ENCODE data around the gene AKT1S1. TPM values are rescaled to one million over a fixed set of nuclear protein-coding genes. Genes with fewer than 3 reads are reported as not detected.
A peak's percentile ranks its signal among the peaks of the same experiment; 100 is the strongest.

AKT1S1 gene
- total RNA-seq, 2 experiments from 2014 or later = 19.6 TPM

GRCh38 chr19:49861541-49862378, 15.4 kb downstream of the AKT1S1 start:
- ChIA-PET CTCF (no interaction called here), POLR2A (no interaction called here)
- intact Hi-C loops (cut with micrococcal nuclease) = no loop called here
- peaks cover 25% of the 10 kb centered on the region for H3K4me1 Mint-ChIP-seq (ENCODE audit: low read depth)
- H3K4me3 Mint-ChIP-seq = no peak overlapping the region
- H3K9me3 Mint-ChIP-seq = no peaks in the 10 kb centered on the region
- no peak for DNase-seq
- H3K27me3 Mint-ChIP-seq = no peaks in the 10 kb centered on the region
- H3K27ac Mint-ChIP-seq = no peak overlapping the region
- H3K36me3 Mint-ChIP-seq = peaks cover 53% of the 10 kb centered on the region

- H3K27me3 Mint-ChIP-seq = no peaks in the 10 kb centered on the region
- no peaks in the 10 kb centered on the region for H3K9me3 Mint-ChIP-seq
- H3K36me3 Mint-ChIP-seq = peaks cover 47% of the 10 kb centered on the region
- ChIA-PET CTCF (no interaction called here), POLR2A (no interaction called here)
- intact Hi-C loops (cut with micrococcal nuclease) = no loop called here
- H3K4me3 Mint-ChIP-seq = no peak overlapping the region
- peaks cover 18% of the 10 kb centered on the region for H3K4me1 Mint-ChIP-seq (ENCODE audit: low read depth)
- DNase-seq = no peak
- no peak overlapping the region for H3K27ac Mint-ChIP-seq
These were observed 16.0 kb downstream of the AKT1S1 start for GRCh38 chr19:49861107-49861506.

GRCh38 chr19:49860336-49861102, 16.6 kb downstream of the AKT1S1 start:
- DNase-seq = no peak
- POLR2A ChIA-PET = no interaction called here
- Mint-ChIP-seq H3K27me3 (no peaks in the 10 kb centered on the region), H3K36me3 (peaks cover 46% of the 10 kb centered on the region), H3K27ac (no peak overlapping the region), H3K4me3 (no peak overlapping the region), H3K4me1 (ENCODE audit: low read depth) (peaks cover 12% of the 10 kb centered on the region), H3K9me3 (no peaks in the 10 kb centered on the region)
- intact Hi-C loops (cut with micrococcal nuclease) = no loop called here
- CTCF ChIA-PET = no interaction called here

- Mint-ChIP-seq H3K27ac (peak overlapping the region; percentile 23), H3K4me3 (no peak overlapping the region), H3K9me3 (no peaks in the 10 kb centered on the region), H3K36me3 (peaks cover 44% of the 10 kb centered on the region), H3K27me3 (no peaks in the 10 kb centered on the region), H3K4me1 (ENCODE audit: low read depth) (peaks cover 6% of the 10 kb centered on the region)
- intact Hi-C loops (cut with micrococcal nuclease) = no loop called here
- CTCF ChIA-PET = no interaction called here
- no peak for DNase-seq
- POLR2A ChIA-PET = interaction anchor here (1.8 kb wide), 1 partner anchor 10 kb away, joined by 4 read pairs; no protein-coding TSS in a partner anchor
These were observed 17.3 kb downstream of the AKT1S1 start for GRCh38 chr19:49859682-49860335.

GRCh38 chr19:49858088-49858985, 18.8 kb downstream of the AKT1S1 start:
- Mint-ChIP-seq H3K4me1 (ENCODE audit: low read depth) (peaks cover 7% of the 10 kb centered on the region), H3K27me3 (no peaks in the 10 kb centered on the region), H3K27ac (no peak overlapping the region), H3K4me3 (no peak overlapping the region), H3K9me3 (no peaks in the 10 kb centered on the region), H3K36me3 (peaks cover 32% of the 10 kb centered on the region)
- intact Hi-C loops (cut with micrococcal nuclease) = no loop called here
- no peak for DNase-seq
- CTCF ChIA-PET = interaction anchor here (0.8 to 1.5 kb wide), 2 partner anchors 10 to 11 kb away, joined by 3 to 4 read pairs; no protein-coding TSS in a partner anchor
- POLR2A ChIA-PET = interaction anchor here (1.0 to 1.8 kb wide), 3 partner anchors 11 to 19 kb away, joined by 3 to 4 read pairs (median 4); partner anchors contain the start of genes AKT1S1 and TBC1D17

- H3K9me3 Mint-ChIP-seq = no peaks in the 10 kb centered on the region
- no peaks in the 10 kb centered on the region for H3K27me3 Mint-ChIP-seq
- intact Hi-C loops (cut with micrococcal nuclease) = no loop called here
- POLR2A ChIA-PET = interaction anchor here (1.0 to 1.3 kb wide), 2 partner anchors 18 to 20 kb away, joined by 3 to 4 read pairs; partner anchors contain the start of genes AKT1S1 and TBC1D17
- CTCF ChIA-PET = interaction anchor here (0.8 to 1.5 kb wide), 2 partner anchors 11 to 12 kb away, joined by 3 to 4 read pairs; no protein-coding TSS in a partner anchor
- no peak overlapping the region for H3K27ac Mint-ChIP-seq
- DNase-seq = no peak
- peaks cover 7% of the 10 kb centered on the region for H3K4me1 Mint-ChIP-seq (ENCODE audit: low read depth)
- no peak overlapping the region for H3K4me3 Mint-ChIP-seq
- peaks cover 29% of the 10 kb centered on the region for H3K36me3 Mint-ChIP-seq
These were observed 19.4 kb downstream of the AKT1S1 start for GRCh38 chr19:49857838-49858087.

GRCh38 chr19:49857061-49857837, 19.9 kb downstream of the AKT1S1 start:
- ChIA-PET POLR2A (interaction anchor here (1.0 to 1.3 kb wide), 2 partner anchors 19 to 20 kb away, joined by 3 to 4 read pairs; partner anchors contain the start of genes AKT1S1 and TBC1D17), CTCF (interaction anchor here (0.6 to 1.5 kb wide), 2 partner anchors 12 to 138 kb away, joined by 3 read pairs; no protein-coding TSS in a partner anchor)
- no peaks in the 10 kb centered on the region for H3K9me3 Mint-ChIP-seq
- no peak for DNase-seq
- intact Hi-C loops (cut with micrococcal nuclease) = no loop called here
- H3K36me3 Mint-ChIP-seq = peaks cover 29% of the 10 kb centered on the region
- H3K4me3 Mint-ChIP-seq = no peak overlapping the region
- H3K4me1 Mint-ChIP-seq (ENCODE audit: low read depth) = peaks cover 12% of the 10 kb centered on the region
- no peaks in the 10 kb centered on the region for H3K27me3 Mint-ChIP-seq
- no peak overlapping the region for H3K27ac Mint-ChIP-seq

- Mint-ChIP-seq H3K9me3 (no peaks in the 10 kb centered on the region), H3K4me3 (no peak overlapping the region), H3K27me3 (no peaks in the 10 kb centered on the region), H3K27ac (no peak overlapping the region), H3K36me3 (peaks cover 25% of the 10 kb centered on the region), H3K4me1 (ENCODE audit: low read depth) (peaks cover 15% of the 10 kb centered on the region)
- intact Hi-C loops (cut with micrococcal nuclease) = no loop called here
- ChIA-PET POLR2A (no interaction called here), CTCF (interaction anchor here (0.6 kb wide), 1 partner anchor 138 kb away, joined by 3 read pairs; no protein-coding TSS in a partner anchor)
- no peak for DNase-seq
These were observed 20.6 kb downstream of the AKT1S1 start for GRCh38 chr19:49856574-49857021.

GRCh38 chr19:49855676-49856573, 21.2 kb downstream of the AKT1S1 start:
- no peak overlapping the region for H3K4me3 Mint-ChIP-seq
- intact Hi-C loops (cut with micrococcal nuclease) = no loop called here
- ChIA-PET POLR2A (no interaction called here), CTCF (no interaction called here)
- H3K4me1 Mint-ChIP-seq (ENCODE audit: low read depth) = peaks cover 15% of the 10 kb centered on the region
- no peaks in the 10 kb centered on the region for H3K9me3 Mint-ChIP-seq
- H3K27ac Mint-ChIP-seq = peak overlapping the region; percentile 43
- peaks cover 21% of the 10 kb centered on the region for H3K36me3 Mint-ChIP-seq
- no peaks in the 10 kb centered on the region for H3K27me3 Mint-ChIP-seq
- no peak for DNase-seq

GRCh38 chr19:49855277-49855675, 21.9 kb downstream of the AKT1S1 start:
- H3K27ac Mint-ChIP-seq = peak overlapping the region; percentile 43
- no peaks in the 10 kb centered on the region for H3K27me3 Mint-ChIP-seq
- ChIA-PET CTCF (no interaction called here), POLR2A (no interaction called here)
- intact Hi-C loops (cut with micrococcal nuclease) = no loop called here
- no peak for DNase-seq
- H3K4me1 Mint-ChIP-seq (ENCODE audit: low read depth) = peaks cover 16% of the 10 kb centered on the region
- no peaks in the 10 kb centered on the region for H3K9me3 Mint-ChIP-seq
- H3K36me3 Mint-ChIP-seq = peaks cover 15% of the 10 kb centered on the region
- no peak overlapping the region for H3K4me3 Mint-ChIP-seq

Measured in activated CD4-positive, alpha-beta memory T cell treated with anti-CD3 and anti-CD28 coated beads for 36 hours (primary cell).